Testis (tissue), 2 donors: ENCODE measurements around the gene C4orf51.

ENCODE experiments used
- CTCF ChIP-seq, 3 experiments: fragments of 450-650 bp in 2 of 3; fragments of 200-600 bp in 1 of 3; sonication (generic) in 1 of 3; IDR thresholded peaks; one replicate each; pipeline ENCODE4 v1.5.1; 2016 to 2019; ENCODE audit warnings: antibody characterized with exemption in 3 of 3, mild to moderate bottlenecking in 2 of 3, moderate library complexity in 1 of 3
- POLR2A ChIP-seq: fragments of 450-650 bp; IDR thresholded peaks from one replicate; pipeline ENCODE4 v1.6.1; 2017; ENCODE audit warnings: antibody characterized with exemption, mild to moderate bottlenecking, moderate library complexity

GRCh38 chr4:145665773-145666172, 14.2 kb upstream of the C4orf51 start:
- TF ChIP-seq POLR2A (no peak), CTCF (IDR thresholded peaks at IDR 0.05) (no peak)
